Progenitor cell of endocrine pancreas (in vitro differentiated cells): Measurements from ENCODE around the gene ACTR3C. TPM values are rescaled to one million over a fixed set of nuclear protein-coding genes. Genes with fewer than 3 reads are reported as not detected.

Experiments used
- DNase-seq: peaks from one replicate; pipeline ENCODE4 v3.0.0; 2021; ENCODE audit warnings: low spot score; ENCODE audit not compliant: unreplicated experiment
- H3K27ac Mint-ChIP-seq: 2 replicates; pipeline ENCODE4 v1.8.0; 2021; ENCODE audit warnings: mild to moderate bottlenecking, moderate library complexity, mixed read lengths
- H3K27me3 Mint-ChIP-seq: 2 replicates; pipeline ENCODE4 v1.8.0; 2021; ENCODE audit warnings: mixed read lengths
- H3K36me3 Mint-ChIP-seq: 2 replicates; pipeline ENCODE4 v1.8.0; 2022; ENCODE audit warnings: mixed read lengths; ENCODE audit not compliant: insufficient read depth
- H3K4me1 Mint-ChIP-seq: 2 replicates; pipeline ENCODE4 v1.8.0; 2021; ENCODE audit warnings: low read depth, mixed read lengths
- H3K4me3 Mint-ChIP-seq: 2 replicates; pipeline ENCODE4 v1.8.0; 2021; ENCODE audit warnings: low read depth, mild to moderate bottlenecking, moderate library complexity, mixed read lengths
- H3K9me3 Mint-ChIP-seq: 2 replicates; pipeline ENCODE4 v1.8.0; 2021; ENCODE audit warnings: low read depth, mixed read lengths
- total RNA-seq: library from RNA; stranded (reverse); gene quantifications from 2 replicates; pipeline ENCODE4 v1.2.1, GENCODE V29; 2021
- TF ChIP-seq, protein P1 (sequence below): fragments of 200-600 bp; sonication (generic); IDR thresholded peaks from one replicate; pipeline ENCODE4 v1.5.0; 2021; ENCODE audit warnings: antibody characterized with exemption, mild to moderate bottlenecking; ENCODE audit not compliant: unreplicated experiment

The ACTR3C gene
- total RNA-seq, 1 donor from 2014 or later = 3.3 TPM

DNA sequence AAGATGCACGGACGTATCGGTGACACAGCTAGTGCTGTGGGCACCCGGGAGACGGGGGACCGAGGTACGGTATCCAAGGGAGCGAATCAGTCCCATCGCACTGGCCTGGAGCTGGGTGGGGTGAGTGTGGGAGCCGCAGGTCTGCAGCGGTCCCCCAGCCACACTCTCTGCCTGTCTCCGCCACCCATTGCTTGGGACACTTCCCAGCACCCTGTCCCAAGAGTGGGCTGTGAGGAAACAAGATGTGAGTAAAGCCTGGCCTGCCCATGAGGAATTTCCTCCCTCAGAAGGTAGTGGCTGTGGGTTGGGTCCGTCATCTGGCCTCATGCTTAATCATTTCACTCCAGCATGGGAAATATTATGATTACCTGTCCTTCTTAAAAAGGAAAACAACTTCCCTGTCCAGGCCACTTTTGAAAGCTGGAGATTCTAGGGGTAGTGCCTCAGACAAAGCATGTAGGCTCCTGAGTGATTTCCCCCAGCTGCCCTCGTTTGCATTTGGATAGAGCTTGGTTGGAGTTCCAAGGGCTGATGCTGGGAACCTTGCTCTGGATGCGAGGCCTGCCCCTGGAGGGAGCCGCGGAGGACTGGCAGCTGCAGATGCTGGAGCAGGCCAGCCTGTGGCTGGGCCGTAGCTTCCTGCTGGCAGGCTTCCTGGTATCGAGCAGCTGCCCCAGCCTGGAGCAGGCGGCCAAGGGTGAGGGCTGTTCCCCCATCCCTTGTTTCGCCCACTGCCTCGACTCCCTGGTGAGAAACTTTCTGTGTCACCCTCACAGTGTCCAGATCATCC is 6.2 kb upstream of the ACTR3C start:
- no peak for DNase-seq
- no peaks in the 10 kb centered on the region for H3K9me3 Mint-ChIP-seq
- TF ChIP-seq, protein P1, sequence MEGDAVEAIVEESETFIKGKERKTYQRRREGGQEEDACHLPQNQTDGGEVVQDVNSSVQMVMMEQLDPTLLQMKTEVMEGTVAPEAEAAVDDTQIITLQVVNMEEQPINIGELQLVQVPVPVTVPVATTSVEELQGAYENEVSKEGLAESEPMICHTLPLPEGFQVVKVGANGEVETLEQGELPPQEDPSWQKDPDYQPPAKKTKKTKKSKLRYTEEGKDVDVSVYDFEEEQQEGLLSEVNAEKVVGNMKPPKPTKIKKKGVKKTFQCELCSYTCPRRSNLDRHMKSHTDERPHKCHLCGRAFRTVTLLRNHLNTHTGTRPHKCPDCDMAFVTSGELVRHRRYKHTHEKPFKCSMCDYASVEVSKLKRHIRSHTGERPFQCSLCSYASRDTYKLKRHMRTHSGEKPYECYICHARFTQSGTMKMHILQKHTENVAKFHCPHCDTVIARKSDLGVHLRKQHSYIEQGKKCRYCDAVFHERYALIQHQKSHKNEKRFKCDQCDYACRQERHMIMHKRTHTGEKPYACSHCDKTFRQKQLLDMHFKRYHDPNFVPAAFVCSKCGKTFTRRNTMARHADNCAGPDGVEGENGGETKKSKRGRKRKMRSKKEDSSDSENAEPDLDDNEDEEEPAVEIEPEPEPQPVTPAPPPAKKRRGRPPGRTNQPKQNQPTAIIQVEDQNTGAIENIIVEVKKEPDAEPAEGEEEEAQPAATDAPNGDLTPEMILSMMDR = no peak
- H3K27me3 Mint-ChIP-seq = no peaks in the 10 kb centered on the region
- H3K36me3 Mint-ChIP-seq = peaks cover 3% of the 10 kb centered on the region
- no peak overlapping the region for H3K4me3 Mint-ChIP-seq
- no peak overlapping the region for H3K27ac Mint-ChIP-seq
- H3K4me1 Mint-ChIP-seq = peaks cover 6% of the 10 kb centered on the region

DNA sequence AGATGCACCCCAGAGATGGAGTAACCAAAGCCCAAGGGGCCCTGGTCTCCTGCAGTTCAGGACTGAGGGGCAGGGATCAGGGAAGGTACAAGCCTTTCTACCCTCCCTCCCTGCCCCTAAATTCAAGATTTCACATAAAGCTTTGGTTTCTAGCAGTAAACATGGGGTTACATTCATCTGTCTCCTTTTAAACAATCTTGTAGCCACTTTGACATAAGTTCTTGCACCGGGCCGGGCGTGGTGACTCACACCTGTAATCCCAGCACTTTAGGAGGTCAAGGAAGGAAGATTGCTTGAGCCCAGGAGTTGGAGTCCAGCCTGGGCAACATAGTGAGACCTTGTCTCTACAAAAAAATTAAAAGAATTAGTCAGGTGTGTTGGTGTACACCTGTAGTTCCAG is 4.0 kb upstream of the ACTR3C start:
- TF ChIP-seq, protein P1 = no peak
- Mint-ChIP-seq H3K4me1 (peaks cover 13% of the 10 kb centered on the region), H3K36me3 (peaks cover 3% of the 10 kb centered on the region), H3K4me3 (no peak overlapping the region), H3K9me3 (no peaks in the 10 kb centered on the region), H3K27me3 (no peaks in the 10 kb centered on the region), H3K27ac (no peak overlapping the region)
- no peak for DNase-seq

DNA sequence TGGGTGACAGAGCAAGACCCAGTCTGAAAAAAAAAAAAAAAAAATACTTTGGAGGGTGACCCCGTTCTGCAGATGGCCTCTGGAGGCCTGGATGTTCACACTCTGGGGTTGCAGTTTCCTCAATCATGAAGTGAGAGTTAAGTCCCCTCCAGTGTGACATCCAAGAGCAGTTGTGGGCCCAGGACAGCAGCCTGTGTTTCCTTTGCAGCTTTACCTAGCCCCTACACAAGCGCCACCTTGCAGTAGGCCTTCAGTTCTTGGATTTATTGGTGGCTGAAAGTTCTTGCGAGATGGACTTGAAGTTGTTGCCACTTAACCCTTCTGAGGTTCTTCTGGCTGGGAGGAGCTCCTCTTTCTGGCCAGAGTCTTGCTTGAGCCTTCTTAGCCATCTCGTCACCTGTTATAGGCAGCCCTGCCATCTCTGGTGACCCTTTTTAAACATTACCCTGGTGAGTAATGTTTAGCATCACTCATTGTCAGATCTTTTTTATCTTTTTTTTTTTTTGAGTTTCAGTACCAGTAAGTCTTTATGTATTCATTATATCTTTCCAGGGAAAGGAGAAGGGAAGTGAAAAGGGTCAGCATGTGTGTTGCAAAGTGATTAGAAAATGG is 3.4 kb upstream of the ACTR3C start:
- H3K4me3 Mint-ChIP-seq = no peak overlapping the region
- TF ChIP-seq, protein P1 = no peak
- no peak for DNase-seq
- peaks cover 13% of the 10 kb centered on the region for H3K4me1 Mint-ChIP-seq
- peaks cover 3% of the 10 kb centered on the region for H3K36me3 Mint-ChIP-seq
- no peaks in the 10 kb centered on the region for H3K27me3 Mint-ChIP-seq
- H3K9me3 Mint-ChIP-seq = no peaks in the 10 kb centered on the region
- peak overlapping the region; percentile 5 for H3K27ac Mint-ChIP-seq

DNA sequence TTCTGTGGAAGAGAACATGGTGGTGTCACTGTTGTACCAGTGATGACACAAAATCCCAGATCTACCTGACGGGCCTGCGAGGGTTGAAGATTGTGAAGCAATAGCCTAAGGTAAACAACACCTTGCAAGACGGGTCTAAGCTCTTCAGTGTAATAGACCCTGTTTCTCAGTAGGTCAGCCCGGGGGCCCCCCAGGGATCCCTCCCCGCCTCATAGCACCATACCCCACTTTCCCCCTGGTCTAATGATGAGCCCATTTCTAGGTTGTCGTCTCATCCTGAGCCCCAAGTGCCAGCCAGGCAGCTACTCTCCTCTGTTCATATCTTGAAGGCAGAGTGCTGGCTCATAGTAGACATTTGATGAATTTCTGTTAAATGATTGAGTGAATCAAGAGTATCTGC is 2.6 kb upstream of the ACTR3C start:
- H3K4me3 Mint-ChIP-seq = no peak overlapping the region
- peaks cover 13% of the 10 kb centered on the region for H3K4me1 Mint-ChIP-seq
- DNase-seq = no peak
- no peaks in the 10 kb centered on the region for H3K9me3 Mint-ChIP-seq
- no peak overlapping the region for H3K27ac Mint-ChIP-seq
- TF ChIP-seq, protein P1 = no peak
- peaks cover 4% of the 10 kb centered on the region for H3K36me3 Mint-ChIP-seq
- no peaks in the 10 kb centered on the region for H3K27me3 Mint-ChIP-seq

DNA sequence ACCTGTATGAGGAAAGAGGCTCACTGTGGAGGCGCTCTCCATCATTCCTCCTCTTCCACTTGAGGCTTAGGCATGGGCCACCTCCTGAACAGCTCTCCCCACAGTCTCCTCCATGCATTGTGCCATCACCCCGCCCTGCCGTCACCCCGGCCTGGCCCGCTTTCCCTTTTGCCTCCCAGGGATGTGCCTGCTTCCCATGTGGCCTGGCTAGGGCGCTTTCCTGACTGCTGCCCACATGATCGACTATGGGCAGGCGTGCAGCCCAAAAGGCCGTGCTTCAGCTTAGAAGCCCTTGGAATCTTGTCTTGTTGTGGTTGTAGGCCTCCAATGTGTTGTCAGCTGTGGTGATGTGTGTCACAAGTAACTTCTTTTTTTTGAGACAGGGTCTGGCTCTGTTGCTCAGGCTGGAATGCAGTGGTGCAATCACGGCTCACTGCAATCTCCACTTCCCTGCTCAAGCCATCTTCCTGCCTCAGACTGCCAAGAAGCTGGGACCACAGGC is 1.8 kb upstream of the ACTR3C start:
- TF ChIP-seq, protein P1 = no peak
- no peak for DNase-seq
- peak overlapping the region; percentile 41 for H3K27ac Mint-ChIP-seq
- H3K4me3 Mint-ChIP-seq = peak overlapping the region; percentile 92
- peaks cover 13% of the 10 kb centered on the region for H3K4me1 Mint-ChIP-seq
- no peaks in the 10 kb centered on the region for H3K9me3 Mint-ChIP-seq
- peaks cover 4% of the 10 kb centered on the region for H3K36me3 Mint-ChIP-seq
- H3K27me3 Mint-ChIP-seq = no peaks in the 10 kb centered on the region
